Cardiac fibroblast (primary cell): Measurements from ENCODE around the gene MIEN1.
"Not testable (repeated sequence)": the region's sequence is repeated elsewhere in the genome, so short reads cannot be mapped to it uniquely, and the experiment has no call there.

Experiments used
- DNase-seq, 2 donors: peaks; one replicate each; pipeline versions ENCODE4 v3.0.0 to v3.0.0-alpha.2; 2010; ENCODE audit warnings: low read depth in 2 of 2
- H3K4me3 ChIP-seq, 2 donors: replicated peaks in 1 of 2; 1 replicate in 1 of 2; 2 replicates in 1 of 2; pipeline ENCODE4 v1.5.1; 2011; ENCODE audit warnings: low read depth in 2 of 2, low read length in 2 of 2, mild to moderate bottlenecking in 2 of 2, moderate library complexity in 1 of 2
- TF ChIP-seq, protein P1 (sequence below): IDR thresholded peaks from one replicate; pipeline ENCODE4 v1.5.1; 2011; ENCODE audit warnings: low read depth, mild to moderate bottlenecking, low read length, inconsistent platforms

Gene MIEN1

DNA sequence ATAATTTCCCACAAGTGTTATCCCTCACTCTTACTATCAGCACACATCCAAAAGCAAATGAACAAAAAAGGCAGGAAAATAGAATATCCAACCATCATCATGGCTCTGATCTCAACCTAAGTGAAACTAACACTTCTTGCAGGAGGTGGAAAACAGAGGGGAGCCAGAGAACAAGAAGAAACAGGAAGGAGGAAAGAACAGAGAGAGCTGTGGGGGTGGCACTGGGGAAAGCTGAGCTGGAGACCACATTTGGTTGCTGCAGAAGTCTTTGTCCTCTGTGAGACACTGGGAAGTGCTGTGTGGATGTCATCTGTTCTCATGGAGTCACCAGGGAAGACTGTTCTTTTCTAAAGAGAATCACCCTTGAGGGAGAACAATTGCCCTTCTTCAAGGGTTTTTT, 42.1 kb upstream of the MIEN1 start:
- TF ChIP-seq, protein P1, sequence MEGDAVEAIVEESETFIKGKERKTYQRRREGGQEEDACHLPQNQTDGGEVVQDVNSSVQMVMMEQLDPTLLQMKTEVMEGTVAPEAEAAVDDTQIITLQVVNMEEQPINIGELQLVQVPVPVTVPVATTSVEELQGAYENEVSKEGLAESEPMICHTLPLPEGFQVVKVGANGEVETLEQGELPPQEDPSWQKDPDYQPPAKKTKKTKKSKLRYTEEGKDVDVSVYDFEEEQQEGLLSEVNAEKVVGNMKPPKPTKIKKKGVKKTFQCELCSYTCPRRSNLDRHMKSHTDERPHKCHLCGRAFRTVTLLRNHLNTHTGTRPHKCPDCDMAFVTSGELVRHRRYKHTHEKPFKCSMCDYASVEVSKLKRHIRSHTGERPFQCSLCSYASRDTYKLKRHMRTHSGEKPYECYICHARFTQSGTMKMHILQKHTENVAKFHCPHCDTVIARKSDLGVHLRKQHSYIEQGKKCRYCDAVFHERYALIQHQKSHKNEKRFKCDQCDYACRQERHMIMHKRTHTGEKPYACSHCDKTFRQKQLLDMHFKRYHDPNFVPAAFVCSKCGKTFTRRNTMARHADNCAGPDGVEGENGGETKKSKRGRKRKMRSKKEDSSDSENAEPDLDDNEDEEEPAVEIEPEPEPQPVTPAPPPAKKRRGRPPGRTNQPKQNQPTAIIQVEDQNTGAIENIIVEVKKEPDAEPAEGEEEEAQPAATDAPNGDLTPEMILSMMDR = no peak
- no peak for DNase-seq
- H3K4me3 ChIP-seq = no peak overlapping the region

DNA sequence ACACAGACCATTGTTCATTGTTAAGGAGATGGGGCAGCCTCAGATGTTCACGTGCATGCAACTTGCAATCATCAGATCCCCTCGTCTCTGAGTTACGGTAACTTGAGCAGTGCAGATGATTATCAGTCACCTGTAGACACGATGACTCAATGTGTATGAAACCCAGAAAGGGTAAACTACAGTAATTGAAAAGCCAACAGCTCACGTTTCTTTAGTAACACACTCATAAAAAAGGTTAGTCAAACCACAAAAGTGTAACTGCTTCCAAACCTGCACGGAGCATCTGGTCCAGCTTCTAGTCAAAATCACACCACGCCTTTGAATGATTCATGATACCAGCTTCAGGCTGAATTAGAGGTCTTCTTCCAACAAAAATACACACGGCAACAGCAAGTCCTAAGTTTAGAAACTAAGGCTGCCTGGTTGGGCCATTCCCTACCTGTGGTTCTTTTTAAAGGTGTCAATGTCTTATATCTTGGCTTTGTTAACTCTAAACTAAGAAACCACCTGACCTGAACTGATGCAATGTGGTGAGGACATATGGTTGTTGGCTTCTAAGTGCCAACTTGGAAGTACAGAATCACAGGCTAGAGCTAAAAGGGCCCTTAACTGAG, 39.7 kb upstream of the MIEN1 start:
- TF ChIP-seq, protein P1 = no peak
- H3K4me3 ChIP-seq = no peak overlapping the region
- peak in 1 of 2 donors; percentile 21 for DNase-seq

DNA sequence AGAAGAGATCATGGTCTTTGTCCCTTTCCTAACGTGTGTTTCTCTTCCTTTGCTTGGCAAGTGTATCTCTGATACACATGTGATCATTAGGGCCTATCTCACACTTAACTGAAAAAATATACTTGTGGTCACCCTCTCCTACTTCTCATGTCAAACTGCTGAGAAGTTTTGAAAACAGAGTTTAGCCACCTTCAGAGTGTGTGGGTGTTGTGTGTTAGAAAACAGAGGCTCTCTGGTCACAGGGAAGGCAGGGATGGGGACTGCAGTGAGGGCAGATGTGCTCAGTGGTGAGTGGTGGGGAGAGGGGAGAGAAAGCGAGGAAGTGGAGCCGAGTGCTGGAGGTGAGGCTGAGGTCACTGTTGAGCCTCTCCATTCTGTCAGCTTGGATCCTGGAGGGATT, 36.8 kb upstream of the MIEN1 start:
- H3K4me3 ChIP-seq = no peak overlapping the region
- TF ChIP-seq, protein P1 = no peak
- DNase-seq = no peak

DNA sequence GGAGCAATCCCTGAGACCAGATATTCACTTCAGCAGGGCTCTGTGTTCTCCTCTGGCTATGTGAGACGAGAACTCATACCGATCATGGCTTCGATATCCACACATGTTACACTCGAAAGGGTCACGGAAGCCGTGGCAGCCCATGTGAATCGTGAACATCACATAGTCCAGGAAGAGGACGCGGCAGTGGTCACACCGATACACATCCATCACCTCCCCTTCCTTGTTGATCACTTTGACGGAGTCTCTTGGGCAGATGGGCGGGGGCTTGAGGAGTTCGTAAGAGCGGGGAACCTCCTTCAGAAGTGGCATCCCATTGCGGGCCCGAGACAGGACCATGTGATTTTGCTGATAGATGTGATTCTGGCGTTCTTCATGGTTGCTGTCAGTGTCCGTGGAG, 35.4 kb upstream of the MIEN1 start:
- no peak for DNase-seq
- TF ChIP-seq, protein P1 = no peak
- H3K4me3 ChIP-seq = no peak overlapping the region

- DNase-seq = no peak
- TF ChIP-seq, protein P1 = no peak
- H3K4me3 ChIP-seq = no peak overlapping the region
These were observed 34.8 kb upstream of the MIEN1 start for GRCh38 chr17:39765175-39765574.

GRCh38 chr17:39764171-39764570, 33.8 kb upstream of the MIEN1 start:
- not testable (repeated sequence) for H3K4me3 ChIP-seq, DNase-seq

GRCh38 chr17:39763051-39763820, 32.9 kb upstream of the MIEN1 start:
- TF ChIP-seq, protein P1 = no peak
- no peak overlapping the region for H3K4me3 ChIP-seq
- peak; percentile 16 to 59 for DNase-seq
